Heart right ventricle (tissue), 16 donors: ENCODE measurements around the gene TMEM200A. TPM values are rescaled to one million over a fixed set of nuclear protein-coding genes. Genes with fewer than 3 reads are reported as not detected.

Source experiments
- ATAC-seq, 8 donors: fragments of 200-7000 bp; cut with Tn5 transposase; one replicate each; pipeline ENCODE4 v1.9.1; 2020; ENCODE audit warnings: mild to moderate bottlenecking in 8 of 8, moderate library complexity in 8 of 8, moderate number of reproducible peaks in 1 of 8
- DNase-seq, 2 donors: peaks; one replicate each; pipeline ENCODE4 v3.0.0-alpha.2; 2020
- H3K27ac ChIP-seq, 10 donors: fragments of 200-600 bp; sonication (generic) in 2 of 10; one replicate each; pipeline versions ENCODE4 v1.5.0 to v1.8.0; 2020 to 2022; ENCODE audit warnings: mild to moderate bottlenecking in 3 of 10
- H3K27me3 ChIP-seq, 7 donors: fragments of 200-600 bp; one replicate each; pipeline ENCODE4 v1.8.0; 2021 to 2022; ENCODE audit warnings: mild to moderate bottlenecking in 2 of 7
- H3K36me3 ChIP-seq, 9 donors: fragments of 200-600 bp; sonication (generic) in 1 of 9; one replicate each; pipeline versions ENCODE4 v1.5.0 to v1.8.0; 2020 to 2022; ENCODE audit warnings: mild to moderate bottlenecking in 2 of 9
- H3K4me1 ChIP-seq, 9 donors: fragments of 200-600 bp; sonication (generic) in 1 of 9; one replicate each; pipeline versions ENCODE4 v1.5.0 to v1.8.0; 2020 to 2022; ENCODE audit warnings: mild to moderate bottlenecking in 4 of 9
- H3K4me3 ChIP-seq, 10 donors: fragments of 200-600 bp; sonication (generic) in 2 of 10; one replicate each; pipeline versions ENCODE4 v1.5.0 to v1.8.0; 2020 to 2022; ENCODE audit warnings: mild to moderate bottlenecking in 7 of 10, moderate library complexity in 2 of 10
- H3K9me3 ChIP-seq, 11 donors: fragments of 200-600 bp in 10 of 11; sonication (generic) in 2 of 11; one replicate each; pipeline versions ENCODE4 v1.5.0 to v1.8.0; 2013 to 2022; ENCODE audit warnings: mild to moderate bottlenecking in 2 of 11, control low read depth in 1 of 11, moderate library complexity in 1 of 11
- CTCF ChIP-seq, 9 donors: fragments of 200-600 bp; sonication (generic) in 2 of 9; IDR thresholded peaks; one replicate each; pipeline versions ENCODE4 v1.5.0 to v1.8.0; 2021 to 2022; ENCODE audit warnings: antibody characterized with exemption in 9 of 9, mild to moderate bottlenecking in 5 of 9, moderate library complexity in 1 of 9
- WGBS, 2 donors: extraction: QIAGEN DNeasy Blood & Tissue Kit; methylation state at CpG; one replicate each; pipeline ENCODE4 v1.1.7; 2013; ENCODE audit warnings: inconsistent platforms in 1 of 2; 5-methylcytosine and 5-hydroxymethylcytosine counted together
- intact Hi-C, 10 donors: fragments of 100-400 bp; cut with DNase I; formaldehyde crosslinking; loops; one replicate each; pipeline versions ENCODE4 v1.11.1 to v1.14.2; 2022
- polyA plus RNA-seq, 2 donors: library from polyadenylated mRNA; stranded (reverse); fragments of 200-250 nt; gene quantifications; one replicate each; pipeline ENCODE4 v1.2.3, GENCODE V29; 2013
- total RNA-seq, 10 donors: library from RNA; stranded (reverse); fragmentation: NEBNext Ultra II Directional in 3 of 10; extraction: Animal tissue kit (Norgen Biotek cat#: 25700) in 3 of 10; gene quantifications; one replicate each; pipeline versions ENCODE4 v1.2.1 to v1.2.4, GENCODE V29; 2021 to 2023
- donor health status: Arrhythmogenic right ventricular cardiomyopathy.
- donor health status: ischemic (EF 13 %, LVEDD 7.1; RV severe dilation, severe dysfunction).
- donor health status: healthy with polysubstance abuse.
- donor health status: DM: no; HTN: yes; CAD: no.
- donor health status: DM: no; HTN: no; CAD: no.
- donor health status: ischemic (EF 25% LVEDD 6.9; RV normal size, moderate dysfunction).
- donor health status: ischemic (EF 25% LVEDD 5.7; RV mildly dilated, moderate dysfunction).
- donor health status: healthy.
- donor health status: DM: yes; HTN: yes; CAD: no.
- donor health status: Ischemic cardiomyopathy.
- donor health status: ischemic (EF 35%, LVEDD 5.7; RV mildly dilated, moderate dysfunction).
- donor health status: nonischemic (EF 11% LVEDD 7.7; RV severe dilation, severe dysfunction).
- donor health status: DM: yes; HTN: yes; CAD: no.
- donor health status: PGD.
- donor health status: ischemic (EF 29% LVEDD 5.4; RV normal size, mild dysfunction).
- donor health status: nonischemic (EF 23%, LVEDD 6.1; RV moderate dilation, normal function).

The TMEM200A gene
- total and polyA plus RNA-seq, 12 donors, result 0.07 to 0.39 (median 0.18) TPM; not detected in 4

- no peak for TF ChIP-seq CTCF (IDR thresholded peaks at IDR 0.05)
- DNase-seq (no peak), ATAC-seq (no peak)
- Histone ChIP-seq H3K4me3 (no peak overlapping the region), H3K36me3 (no peaks in the 10 kb centered on the region), H3K4me1 (no peaks in the 10 kb centered on the region), H3K27me3 (peaks cover 0 to 13% (median 0%) of the 10 kb centered on the region in 7 donors), H3K9me3 (peaks cover 0 to 6% (median 0%) of the 10 kb centered on the region in 11 donors), H3K27ac (no peak overlapping the region)
- intact Hi-C loops, result no loop called here
- 83 to 85% methylated on average over 2 of the region's 2 CpGs for WGBS, 2 donors
Measured at GRCh38 chr6:130411481-130411880, 45.7 kb downstream of the TMEM200A start.

DNA sequence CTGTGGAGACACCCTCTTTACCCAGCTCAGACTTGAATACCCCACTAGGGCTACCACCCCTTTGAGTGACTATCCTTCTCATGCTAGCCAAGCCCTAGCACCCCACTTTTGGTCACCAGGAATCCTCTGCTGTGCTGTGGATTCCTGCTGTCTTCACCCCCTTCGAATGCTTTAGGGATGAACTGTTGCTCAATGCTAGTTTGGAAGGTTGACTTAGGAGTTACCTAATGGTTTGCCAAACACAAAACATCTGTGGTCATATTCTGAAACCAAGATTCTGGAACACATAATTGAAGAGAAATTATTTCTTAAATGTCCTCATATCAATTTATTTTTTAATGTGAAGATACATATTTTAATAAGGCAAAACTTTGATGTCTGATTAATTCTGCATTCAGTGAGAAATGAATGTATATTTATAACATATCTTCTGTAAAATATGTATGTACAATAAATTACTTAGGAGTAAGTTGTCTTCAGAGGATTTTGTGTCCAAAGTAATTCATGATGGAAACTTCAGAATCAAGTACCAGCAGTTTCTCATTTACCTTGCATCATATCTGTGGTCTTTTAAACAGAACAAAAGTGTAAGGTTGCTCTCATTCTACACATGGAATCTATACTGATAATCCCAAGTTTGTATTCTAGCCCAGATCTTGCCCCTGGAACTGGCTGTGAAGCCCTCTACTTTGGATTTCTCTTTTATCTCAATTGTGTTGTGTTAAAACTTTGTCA is 46.9 kb downstream of the TMEM200A start:
- no peak for DNase-seq
- WGBS, 2 donors, result 65 to 66% methylated on average over 1 of the region's 1 CpG

DNA sequence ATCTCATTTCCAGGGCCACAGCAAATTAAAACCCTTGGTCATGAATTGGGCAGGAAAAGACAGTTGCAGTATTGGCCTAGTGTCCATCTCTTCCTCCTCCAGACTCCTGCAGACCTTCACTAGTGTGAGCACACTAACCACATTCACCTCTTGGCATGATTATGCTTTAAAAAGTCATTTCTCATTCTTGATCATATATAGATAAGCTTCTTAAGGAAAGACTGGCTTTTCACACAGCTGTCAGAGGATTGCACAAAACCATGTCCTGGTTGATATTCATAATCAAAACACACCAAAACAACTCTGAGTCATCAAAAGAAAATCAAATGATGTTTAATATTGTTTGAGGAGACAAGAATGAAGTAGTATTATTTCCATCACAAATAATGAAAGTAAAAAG is 52.1 kb downstream of the TMEM200A start:
- no peak overlapping the region for H3K27ac ChIP-seq
- no peaks in the 10 kb centered on the region for H3K36me3 ChIP-seq
- intact Hi-C loops, result no loop called here
- H3K9me3 ChIP-seq, result no peaks in the 10 kb centered on the region
- ATAC-seq (no peak), DNase-seq (no peak)
- no peaks in the 10 kb centered on the region for H3K4me1 ChIP-seq
- H3K27me3 ChIP-seq, result no peaks in the 10 kb centered on the region
- H3K4me3 ChIP-seq, result no peak overlapping the region
- no peak for TF ChIP-seq CTCF (IDR thresholded peaks at IDR 0.05)

More for the DNA sequence above, 46.9 kb downstream of the TMEM200A start:
- intact Hi-C loops, result no loop called here
- Histone ChIP-seq H3K36me3 (no peaks in the 10 kb centered on the region), H3K9me3 (peaks cover 0 to 6% (median 0%) of the 10 kb centered on the region in 11 donors), H3K4me3 (no peak overlapping the region), H3K27me3 (peaks cover 0 to 4% (median 0%) of the 10 kb centered on the region in 7 donors), H3K27ac (no peak overlapping the region), H3K4me1 (no peaks in the 10 kb centered on the region)
- no peak for ATAC-seq
- TF ChIP-seq CTCF (IDR thresholded peaks at IDR 0.05), result no peak

DNA sequence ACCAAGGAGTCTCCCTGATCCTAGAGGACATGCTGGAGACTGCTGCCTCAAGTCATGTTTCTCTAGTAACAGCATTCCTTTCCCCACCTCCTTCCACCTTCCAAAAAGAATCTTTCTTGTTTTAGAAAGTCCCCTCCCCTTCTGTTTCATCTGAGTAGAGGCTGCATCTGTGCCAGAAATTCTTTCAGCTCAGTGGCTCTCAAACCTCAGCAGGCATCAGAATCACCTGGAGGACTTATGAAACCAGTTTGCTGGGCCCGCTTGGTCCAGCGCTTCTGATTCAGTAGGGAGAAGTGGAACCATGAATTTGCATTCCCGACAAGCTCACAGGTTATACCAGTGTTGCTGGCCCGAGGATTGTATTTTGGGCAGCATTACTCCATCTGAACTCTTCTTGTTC is 55.1 kb downstream of the TMEM200A start:
- intact Hi-C loops, result no loop called here
- no peaks in the 10 kb centered on the region for H3K36me3 ChIP-seq
- H3K27ac ChIP-seq, result no peak overlapping the region
- no peak for TF ChIP-seq CTCF (IDR thresholded peaks at IDR 0.05)
- no peak overlapping the region for H3K4me3 ChIP-seq
- no peak for DNase-seq
- no peak for ATAC-seq
- H3K9me3 ChIP-seq, result no peaks in the 10 kb centered on the region
- H3K4me1 ChIP-seq, result no peaks in the 10 kb centered on the region
- WGBS, 2 donors, result 89 to 95% methylated on average over 4 of the region's 4 CpGs
- H3K27me3 ChIP-seq, result peaks cover 0 to 4% (median 0%) of the 10 kb centered on the region in 7 donors
